ENCODE results near the gene CSNK1D. TPM values are rescaled to one million over a fixed set of nuclear protein-coding genes. Genes with fewer than 3 reads are reported as not detected.

The CSNK1D gene
- total RNA-seq, 1 donor from 2014 or later: 227 TPM

DNA sequence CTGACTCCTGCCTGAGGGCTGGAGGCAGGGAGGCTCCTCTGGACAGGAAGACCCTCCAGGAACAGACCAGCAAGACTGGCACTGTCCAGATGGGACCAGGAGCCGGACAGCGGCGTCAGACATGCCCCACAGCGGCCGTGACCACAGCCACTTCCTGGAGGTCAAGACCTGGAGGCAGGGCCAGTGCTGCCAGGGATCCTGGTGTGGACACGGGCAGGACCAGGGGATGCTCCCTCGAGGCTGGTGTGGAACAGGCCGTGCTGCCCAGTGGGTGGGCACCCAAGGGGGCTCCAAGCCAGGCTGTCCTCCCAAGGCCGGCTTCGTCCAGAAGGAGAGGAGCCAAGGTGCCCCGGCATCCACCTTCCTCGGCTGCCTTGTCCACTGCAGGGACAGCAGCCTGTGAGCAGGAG, 56.4 kb downstream of the CSNK1D start:
- no peak overlapping the region for H3K27ac Mint-ChIP-seq
- peaks cover 1% of the 10 kb centered on the region for H3K4me1 Mint-ChIP-seq (ENCODE audit: low read depth)
- peaks cover 5% of the 10 kb centered on the region for H3K27me3 Mint-ChIP-seq
- no peak for TF ChIP-seq CTCF (IDR thresholded peaks at IDR 0.05; ENCODE audit: unreplicated experiment)
- H3K4me3 Mint-ChIP-seq (ENCODE audit: low read depth): no peak overlapping the region
- DNase-seq (ENCODE audit: low spot score, unreplicated experiment): no peak
- H3K9me3 Mint-ChIP-seq (ENCODE audit: low read depth): no peaks in the 10 kb centered on the region
- H3K36me3 Mint-ChIP-seq (ENCODE audit: insufficient read depth): no peaks in the 10 kb centered on the region

DNA sequence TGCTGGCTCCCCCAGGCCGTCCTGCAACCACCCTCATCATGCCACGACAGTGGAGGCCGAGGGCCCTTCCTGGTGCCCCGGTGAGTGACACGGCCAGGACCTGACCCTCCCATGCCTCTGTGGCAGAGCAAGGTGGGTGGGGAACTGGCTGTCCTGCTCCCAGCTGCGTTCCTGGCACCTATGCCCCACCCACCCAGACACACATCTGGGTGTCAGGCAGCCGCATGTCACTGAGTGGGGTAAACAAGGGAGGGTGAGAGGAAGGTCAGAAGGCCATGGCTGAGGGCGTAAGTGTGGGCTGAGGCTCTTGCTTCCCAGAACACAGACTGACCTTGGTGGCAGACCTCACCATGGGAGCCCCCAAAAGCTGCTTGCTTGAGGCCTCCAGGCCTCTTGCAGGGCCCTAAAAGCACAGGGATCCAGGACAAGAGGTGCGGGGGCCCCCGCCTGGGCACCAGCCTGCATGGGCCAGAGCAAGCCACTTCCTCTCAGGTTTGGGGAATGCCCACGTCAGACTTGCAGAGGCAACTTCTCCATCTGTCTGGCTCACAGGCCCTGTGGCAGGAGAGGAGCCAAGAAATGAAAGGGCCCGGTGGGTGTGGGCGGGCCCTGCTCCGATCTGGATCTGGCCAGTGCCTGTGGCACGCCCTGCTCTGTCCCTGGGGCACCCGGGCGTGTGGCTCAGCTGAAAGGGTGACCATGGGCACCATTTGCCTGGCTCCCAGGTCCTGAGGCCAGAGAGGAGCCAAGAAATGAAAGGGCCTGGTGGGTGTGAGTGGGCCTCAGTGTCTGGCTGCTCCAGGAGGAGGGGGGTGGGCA, 57.0 kb downstream of the CSNK1D start:
- no peak overlapping the region for H3K27ac Mint-ChIP-seq
- DNase-seq (ENCODE audit: low spot score, unreplicated experiment): no peak
- no peak for TF ChIP-seq CTCF (IDR thresholded peaks at IDR 0.05; ENCODE audit: unreplicated experiment)
- H3K9me3 Mint-ChIP-seq (ENCODE audit: low read depth): no peaks in the 10 kb centered on the region
- H3K4me1 Mint-ChIP-seq (ENCODE audit: low read depth): peaks cover 3% of the 10 kb centered on the region
- peaks cover 3% of the 10 kb centered on the region for H3K27me3 Mint-ChIP-seq
- H3K36me3 Mint-ChIP-seq (ENCODE audit: insufficient read depth): no peaks in the 10 kb centered on the region
- H3K4me3 Mint-ChIP-seq (ENCODE audit: low read depth): no peak overlapping the region

DNA sequence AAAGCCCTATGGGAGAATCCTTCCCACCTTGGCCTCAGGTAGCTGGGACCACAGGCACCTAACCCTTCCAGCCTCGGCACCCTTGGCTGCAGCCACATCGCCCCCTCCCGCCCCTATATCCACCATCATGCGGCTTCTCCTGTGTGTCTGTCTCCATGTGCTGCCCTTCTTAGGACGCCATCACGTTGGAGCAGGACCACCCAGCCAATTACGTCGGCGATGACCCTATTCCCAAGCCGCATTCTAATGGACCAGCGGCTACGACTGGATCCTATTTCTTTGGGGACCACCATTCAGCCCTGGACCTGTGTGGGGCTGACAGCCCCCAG, 57.6 kb downstream of the CSNK1D start:
- H3K27me3 Mint-ChIP-seq: no peaks in the 10 kb centered on the region
- H3K27ac Mint-ChIP-seq: no peak overlapping the region
- no peak overlapping the region for H3K4me3 Mint-ChIP-seq (ENCODE audit: low read depth)
- no peaks in the 10 kb centered on the region for H3K36me3 Mint-ChIP-seq (ENCODE audit: insufficient read depth)
- no peak for TF ChIP-seq CTCF (IDR thresholded peaks at IDR 0.05; ENCODE audit: unreplicated experiment)
- H3K4me1 Mint-ChIP-seq (ENCODE audit: low read depth): peaks cover 3% of the 10 kb centered on the region
- DNase-seq (ENCODE audit: low spot score, unreplicated experiment): no peak
- H3K9me3 Mint-ChIP-seq (ENCODE audit: low read depth): no peaks in the 10 kb centered on the region

- no peaks in the 10 kb centered on the region for H3K27me3 Mint-ChIP-seq
- no peak for TF ChIP-seq CTCF (IDR thresholded peaks at IDR 0.05; ENCODE audit: unreplicated experiment)
Measured at GRCh38 chr17:82215095-82215971, 58.2 kb downstream of the CSNK1D start.

GRCh38 chr17:82214012-82214628, 59.4 kb downstream of the CSNK1D start:
- Mint-ChIP-seq H3K9me3 (ENCODE audit: low read depth) (no peaks in the 10 kb centered on the region), H3K4me3 (ENCODE audit: low read depth) (peak overlapping the region; percentile 57), H3K27me3 (no peaks in the 10 kb centered on the region), H3K27ac (no peak overlapping the region), H3K4me1 (ENCODE audit: low read depth) (peaks cover 3% of the 10 kb centered on the region), H3K36me3 (ENCODE audit: insufficient read depth) (no peaks in the 10 kb centered on the region)
- no peak for DNase-seq (ENCODE audit: low spot score, unreplicated experiment)
- no peak for TF ChIP-seq CTCF (IDR thresholded peaks at IDR 0.05; ENCODE audit: unreplicated experiment)

More at GRCh38 chr17:82215095-82215971, 58.2 kb downstream of the CSNK1D start:
- H3K27ac Mint-ChIP-seq: peak overlapping the region; percentile 64
- peaks cover 3% of the 10 kb centered on the region for H3K4me1 Mint-ChIP-seq (ENCODE audit: low read depth)
- H3K4me3 Mint-ChIP-seq (ENCODE audit: low read depth): no peak overlapping the region
- DNase-seq (ENCODE audit: low spot score, unreplicated experiment): no peak
- no peaks in the 10 kb centered on the region for H3K9me3 Mint-ChIP-seq (ENCODE audit: low read depth)
- no peaks in the 10 kb centered on the region for H3K36me3 Mint-ChIP-seq (ENCODE audit: insufficient read depth)
